ENCODE measurements around the gene CRIM1. TPM values are rescaled to one million over a fixed set of nuclear protein-coding genes. Genes with fewer than 3 reads are reported as not detected.
A peak's percentile ranks its signal among the peaks of the same experiment; 100 is the strongest.

The CRIM1 gene
- total RNA-seq, 1 donor from 2014 or later, result 273 TPM

DNA sequence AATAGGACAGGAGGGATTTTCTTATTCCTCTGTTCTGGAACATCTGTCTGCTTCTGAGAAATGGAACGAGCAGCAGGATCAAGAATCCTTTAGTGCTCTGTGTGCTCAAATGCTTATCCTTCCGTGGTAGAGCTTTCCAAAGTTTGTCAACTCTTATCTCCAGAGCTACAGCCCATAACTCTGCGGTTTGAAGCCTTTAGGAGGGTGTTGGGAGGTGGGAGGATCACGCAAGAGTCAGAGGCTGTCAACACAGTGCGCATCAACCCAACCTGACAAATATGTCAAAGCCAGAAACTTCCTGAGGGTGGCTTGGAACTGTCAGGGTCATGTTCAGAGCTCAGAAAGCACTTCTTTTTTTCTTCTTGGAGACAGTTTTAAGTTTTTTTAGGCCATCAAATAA, 95.9 kb downstream of the CRIM1 start:
- Histone ChIP-seq H3K4me3 (peak overlapping the region in 1 of 2 donors; percentile 24), H3K27ac (peak overlapping the region; percentile 77 to 94), H3K27me3 (no peaks in the 10 kb centered on the region), H3K36me3 (peaks cover 3 to 15% of the 10 kb centered on the region in 2 donors), H3K4me1 (peaks cover 51 to 94% of the 10 kb centered on the region in 2 donors), H3K9me3 (no peaks in the 10 kb centered on the region)
- DNase-seq (ENCODE audit: low spot score in 2 of 2), result no peak
- intact Hi-C loops (cut with DNase I), result loop anchor here (5.0 kb wide), 1 partner anchor 36 kb away; no protein-coding TSS in a partner anchor
- no peak for TF ChIP-seq CTCF (IDR thresholded peaks at IDR 0.05)

DNA sequence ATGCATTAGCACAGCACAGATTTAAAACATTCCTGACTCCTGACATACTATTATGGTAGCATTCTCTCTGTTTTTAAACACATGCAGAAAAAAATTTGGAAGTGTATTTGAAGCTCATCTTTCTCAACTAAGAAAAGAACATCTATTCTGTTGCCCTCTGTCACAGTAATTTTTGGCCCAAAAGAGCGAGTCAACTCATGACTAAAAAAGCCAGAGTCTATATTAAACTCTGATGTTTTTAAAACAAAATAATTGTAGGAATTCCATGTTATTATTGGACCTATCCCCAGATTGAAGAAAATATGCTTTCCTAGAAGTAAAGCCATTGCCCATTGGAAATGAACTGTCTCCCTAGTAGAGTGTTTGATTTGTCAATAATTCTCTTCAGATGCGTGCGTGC, 96.7 kb downstream of the CRIM1 start:
- no peak for DNase-seq (ENCODE audit: low spot score in 2 of 2)
- no peaks in the 10 kb centered on the region for H3K27me3 ChIP-seq
- H3K4me3 ChIP-seq, result peak overlapping the region in 1 of 2 donors; percentile 24
- H3K27ac ChIP-seq, result peak overlapping the region; percentile 77 to 94
- H3K4me1 ChIP-seq, result peaks cover 49 to 94% of the 10 kb centered on the region in 2 donors
- TF ChIP-seq CTCF (IDR thresholded peaks at IDR 0.05), result no peak
- peaks cover 0 to 14% of the 10 kb centered on the region in 2 donors for H3K36me3 ChIP-seq
- intact Hi-C loops (cut with DNase I), result loop anchor here (2.0 to 5.0 kb wide), 3 partner anchors 13 to 79 kb away; no protein-coding TSS in a partner anchor
- H3K9me3 ChIP-seq, result no peaks in the 10 kb centered on the region

DNA sequence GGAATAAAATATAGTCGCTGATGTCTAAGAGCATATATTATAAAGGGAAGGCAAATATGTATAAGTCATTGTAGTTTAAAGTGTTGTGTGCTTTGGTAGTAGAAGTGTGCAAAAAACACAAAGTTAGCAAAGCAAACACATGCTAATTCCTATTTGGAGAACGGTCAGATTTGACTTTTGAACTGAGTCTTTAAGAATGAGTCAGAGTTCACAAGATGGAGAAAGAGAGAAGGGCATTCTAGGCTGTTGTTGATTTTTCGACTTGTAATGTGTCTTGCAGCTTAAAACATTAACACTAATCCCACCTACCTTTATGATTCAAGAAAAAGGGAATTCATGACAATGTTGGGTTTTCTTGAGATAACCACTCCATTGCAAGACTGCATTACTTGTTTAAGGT, 98.1 kb downstream of the CRIM1 start:
- Histone ChIP-seq H3K4me1 (peaks cover 44 to 89% of the 10 kb centered on the region in 2 donors), H3K27me3 (no peaks in the 10 kb centered on the region), H3K36me3 (peaks cover 0 to 16% of the 10 kb centered on the region in 2 donors), H3K4me3 (no peak overlapping the region), H3K9me3 (no peaks in the 10 kb centered on the region), H3K27ac (peak overlapping the region; percentile 77)
- no peak for TF ChIP-seq CTCF (IDR thresholded peaks at IDR 0.05)
- intact Hi-C loops (cut with DNase I), result loop anchor here (2.0 to 5.0 kb wide), 3 partner anchors 15 to 81 kb away; no protein-coding TSS in a partner anchor
- no peak for DNase-seq (ENCODE audit: low spot score in 2 of 2)

- no peaks in the 10 kb centered on the region for H3K9me3 ChIP-seq
- peaks cover 39 to 89% of the 10 kb centered on the region in 2 donors for H3K4me1 ChIP-seq
- peaks cover 0 to 12% of the 10 kb centered on the region in 2 donors for H3K36me3 ChIP-seq
- no peak overlapping the region for H3K4me3 ChIP-seq
- TF ChIP-seq CTCF (IDR thresholded peaks at IDR 0.05), result no peak
- no peaks in the 10 kb centered on the region for H3K27me3 ChIP-seq
- DNase-seq (ENCODE audit: low spot score in 2 of 2), result no peak
- intact Hi-C loops (cut with DNase I), result loop anchor here (5.0 kb wide), 1 partner anchor 98 kb away; the partner anchor contains the start of gene CRIM1
- peak overlapping the region; percentile 66 to 77 for H3K27ac ChIP-seq
Observed at GRCh38 chr2:36455011-36455410, 99.4 kb downstream of the CRIM1 start.

- no peak for TF ChIP-seq CTCF (IDR thresholded peaks at IDR 0.05)
- Histone ChIP-seq H3K27me3 (no peaks in the 10 kb centered on the region), H3K27ac (peak overlapping the region; percentile 69 to 77), H3K36me3 (peaks cover 0 to 12% of the 10 kb centered on the region in 2 donors), H3K4me1 (peaks cover 33 to 84% of the 10 kb centered on the region in 2 donors), H3K9me3 (no peaks in the 10 kb centered on the region), H3K4me3 (no peak overlapping the region)
- DNase-seq (ENCODE audit: low spot score in 2 of 2), result no peak
- intact Hi-C loops (cut with DNase I), result loop anchor here (5.0 kb wide), 1 partner anchor 98 kb away; the partner anchor contains the start of gene CRIM1
Observed at GRCh38 chr2:36455788-36456187, 100.2 kb downstream of the CRIM1 start.

All from ascending aorta (tissue), 2 donors.